ENCODE measurements around the gene STX18.

GRCh38 chr4:4541661-4542570 lies at the start of gene STX18:
- TF ChIP-seq CTCF (IDR thresholded peaks at IDR 0.05) (peak in 3 of 6 experiments; percentile 10 to 48 (median 25)), POLR2A (IDR thresholded peaks at IDR 0.05) (peak in 2 of 4 donors; percentile 82 to 88), POLR2AphosphoS5 (IDR thresholded peaks at IDR 0.05) (peak; percentile 88 to 95)
